Cardiac muscle cell (in vitro differentiated cells and primary cell): Measurements from ENCODE around the gene RANBP1. TPM values are rescaled to one million over a fixed set of nuclear protein-coding genes. Genes with fewer than 3 reads are reported as not detected.

Source experiments
- DNase-seq, 2 donors: peaks; one replicate each; pipeline versions ENCODE4 v3.0.0 to v3.0.0-alpha.2; 2010 to 2017; ENCODE audit warnings: low read depth in 1 of 2, low spot score in 1 of 2
- H3K27ac ChIP-seq: fragments of 200-600 bp; sonication (generic); 2 replicates; pipeline ENCODE4 v1.5.1; 2016
- H3K27me3 ChIP-seq: fragments of 200-600 bp; sonication (generic); 2 replicates; pipeline ENCODE4 v1.6.0; 2016; ENCODE audit warnings: control low read depth
- H3K36me3 ChIP-seq: fragments of 200-600 bp; sonication (generic); 2 replicates; pipeline ENCODE4 v1.5.1; 2016; ENCODE audit warnings: control low read depth
- H3K4me1 ChIP-seq: fragments of 200-600 bp; sonication (generic); 2 replicates; pipeline ENCODE4 v1.8.1; 2017; ENCODE audit warnings: low read depth, mild to moderate bottlenecking, mixed run types
- H3K4me3 ChIP-seq: fragments of 200-600 bp; sonication (generic); 2 replicates; pipeline ENCODE4 v1.5.1; 2016; ENCODE audit warnings: mild to moderate bottlenecking
- H3K9me3 ChIP-seq: fragments of 200-600 bp; sonication (generic); 2 replicates; pipeline ENCODE4 v1.5.1; 2017; ENCODE audit warnings: low read depth, mild to moderate bottlenecking, control low read depth
- CTCF ChIP-seq: IDR thresholded peaks from 2 replicates; pipeline ENCODE4 v1.5.1; 2012; ENCODE audit warnings: low read depth, mild to moderate bottlenecking, low read length
- polyA plus RNA-seq: library from polyadenylated mRNA; unstranded; fragments of >200 nt; fragmentation: Nextera tagmentation; extraction: Ambion mirVana; gene quantifications from 2 replicates; pipeline ENCODE4 v1.2.1, GENCODE V29; 2016
- total RNA-seq: library from RNA; depleted of rRNA; stranded (reverse); fragments of >200 nt; gene quantifications from 2 replicates; pipeline ENCODE4 v1.2.3, GENCODE V29; 2016

Gene RANBP1
- total and polyA plus RNA-seq, 2 experiments from 2014 or later = 252 to 271 TPM

GRCh38 chr22:20130319-20130718 is 14.4 kb downstream of the RANBP1 start:
- H3K27ac ChIP-seq = peak overlapping the region; percentile 91
- DNase-seq = no peak
- TF ChIP-seq CTCF = no peak
- peaks cover 21% of the 10 kb centered on the region for H3K36me3 ChIP-seq
- H3K9me3 ChIP-seq = no peaks in the 10 kb centered on the region
- H3K4me3 ChIP-seq = no peak overlapping the region
- no peaks in the 10 kb centered on the region for H3K27me3 ChIP-seq
- peaks cover 11% of the 10 kb centered on the region for H3K4me1 ChIP-seq

- Histone ChIP-seq H3K4me3 (peak overlapping the region; percentile 98), H3K4me1 (peaks cover 17% of the 10 kb centered on the region), H3K27ac (peak overlapping the region; percentile 91), H3K36me3 (peaks cover 15% of the 10 kb centered on the region), H3K9me3 (no peaks in the 10 kb centered on the region), H3K27me3 (no peaks in the 10 kb centered on the region)
- no peak for TF ChIP-seq CTCF
- peak; percentile 88 to 93 for DNase-seq
Measured at GRCh38 chr22:20130731-20131596, 15.1 kb downstream of the RANBP1 start.

- H3K27me3 ChIP-seq = no peaks in the 10 kb centered on the region
- H3K27ac ChIP-seq = peak within 1 kb of the TSS; percentile 91
- H3K4me1 ChIP-seq = peaks cover 18% of the 10 kb centered on the region
- DNase-seq = peak; percentile 36 to 64
- peak within 1 kb of the TSS; percentile 98 for H3K4me3 ChIP-seq
- H3K9me3 ChIP-seq = no peaks in the 10 kb centered on the region
- no peak for TF ChIP-seq CTCF
- H3K36me3 ChIP-seq = peaks cover 10% of the 10 kb centered on the region
Measured at GRCh38 chr22:20131597-20131858, 15.6 kb downstream of the RANBP1 start, which contains the start of gene ZDHHC8. Gene ZDHHC8 (plus strand): TSS chr22:20131804. CDS start chr22:20131948, 144 bp downstream.

- Histone ChIP-seq H3K27ac (peak overlapping the region; percentile 20), H3K4me3 (peak overlapping the region; percentile 98), H3K9me3 (no peaks in the 10 kb centered on the region), H3K27me3 (no peaks in the 10 kb centered on the region), H3K36me3 (peaks cover 8% of the 10 kb centered on the region), H3K4me1 (peaks cover 23% of the 10 kb centered on the region)
- no peak for TF ChIP-seq CTCF
- DNase-seq = no peak
Measured at GRCh38 chr22:20131859-20132685, 16.2 kb downstream of the RANBP1 start.

GRCh38 chr22:20132686-20133246 is 16.9 kb downstream of the RANBP1 start:
- H3K27ac ChIP-seq = no peak overlapping the region
- no peak for DNase-seq
- H3K36me3 ChIP-seq = peaks cover under 1% of the 10 kb centered on the region
- no peaks in the 10 kb centered on the region for H3K9me3 ChIP-seq
- H3K27me3 ChIP-seq = no peaks in the 10 kb centered on the region
- TF ChIP-seq CTCF = no peak
- peaks cover 30% of the 10 kb centered on the region for H3K4me1 ChIP-seq
- H3K4me3 ChIP-seq = peak overlapping the region; percentile 98
